A673 (cell line): ENCODE measurements around the gene BBS9.

Source experiments
- CTCF ChIP-seq: fragments of 300-800, 200-600 bp; sonication (generic); conservative IDR thresholded peaks from 2 replicates; pipeline ENCODE4 v1.5.1; 2017; ENCODE audit warnings: low read depth, mild to moderate bottlenecking, antibody characterized with exemption, low read length, moderate library complexity, mixed read lengths
- EZH2 ChIP-seq: fragments of 200-600 bp; sonication (generic); IDR thresholded peaks from 2 replicates; pipeline ENCODE4 v1.6.1; 2017; ENCODE audit warnings: borderline replicate concordance, low read depth, mild to moderate bottlenecking, mixed read lengths, antibody characterized with exemption, low read length; ENCODE audit not compliant: poor library complexity, severe bottlenecking

- no peak for TF ChIP-seq CTCF
- TF ChIP-seq EZH2 = no peak
These were observed 66.9 kb downstream of the BBS9 start for GRCh38 chr7:33196221-33196620.
